ENCODE measurements around the gene ZBTB42. TPM values are rescaled to one million over a fixed set of nuclear protein-coding genes. Genes with fewer than 3 reads are reported as not detected.

The ZBTB42 gene
- total and polyA plus RNA-seq, 2 donors (not counting 3 experiments of a cell fraction or from before 2014, with no cell fraction given), result 3.1 to 3.8 TPM

GRCh38 chr14:104827177-104828055 is 26.5 kb downstream of the ZBTB42 start:
- BruUV-seq (replicated peaks), result no TSS peak
- intact Hi-C loops (cut with micrococcal nuclease), result loop anchor here (2.0 to 5.0 kb wide), 3 partner anchors 33 to 75 kb away; partner anchors contain the start of genes AKT1, CEP170B and SIVA1
- peak; percentile 57 for FAIRE-seq

More at GRCh38 chr14:104827177-104828055, 26.5 kb downstream of the ZBTB42 start:
- no peaks in the 10 kb centered on the region for H3K27me3 ChIP-seq (ENCODE audit: control insufficient read depth in 2 of 2, insufficient read depth in 2 of 2, low read length in 2 of 2)
- CTCF ChIA-PET, result interaction anchor here (0.6 to 3.9 kb wide), 15 partner anchors 13 to 263 kb away, joined by 3 to 117 read pairs (median 3); partner anchors contain the start of genes CEP170B, SIVA1 and ZBTB42
- H3K4me3 ChIP-seq (replicated peaks in 1 of 3; ENCODE audit: insufficient read depth in 1 of 3, low read depth in 1 of 3, low read length in 3 of 3), result peak overlapping the region in 1 of 3 experiments; percentile 39
- no peaks in the 10 kb centered on the region for H3K9me1 ChIP-seq (replicated peaks; ENCODE audit: control insufficient read depth, extremely low read depth, insufficient read depth, low read length)
- H3K27ac ChIP-seq (ENCODE audit: insufficient read depth, low read depth, low read length), result no peak overlapping the region
- H3K79me2 ChIP-seq (ENCODE audit: control insufficient read depth, insufficient read depth, low read length), result no peaks in the 10 kb centered on the region
- H4K20me1 ChIP-seq (replicated peaks; ENCODE audit: control insufficient read depth, extremely low read depth, insufficient read depth, low read length), result no peaks in the 10 kb centered on the region
- TF ChIP-seq POLR2AphosphoS5 (IDR thresholded peaks at IDR 0.05; ENCODE audit: insufficient read depth, low read depth, low read length), result no peak
- TF ChIP-seq EZH2 (IDR thresholded peaks at IDR 0.05; ENCODE audit: borderline replicate concordance, low read depth, low read length, severe bottlenecking), result no peak
- no peak for TF ChIP-seq JUN (IDR thresholded peaks at IDR 0.05; ENCODE audit: borderline replicate concordance, insufficient read depth, insufficient read length, low read depth)
- TF ChIP-seq CTCF (IDR thresholded peaks at IDR 0.05; ENCODE audit: extremely low read depth in 1 of 2, insufficient read depth in 1 of 2, low read depth in 1 of 2, low read length in 2 of 2), result peak; percentile 38 to 77
- TF ChIP-seq GATA2 (IDR thresholded peaks at IDR 0.05; ENCODE audit: insufficient read depth, insufficient read length, low read depth, low read length), result no peak
- TF ChIP-seq MYC (IDR thresholded peaks at IDR 0.05; ENCODE audit: low read depth, low read length), result no peak
- H3K4me1 ChIP-seq (ENCODE audit: control insufficient read depth, extremely low read depth, insufficient read depth, low read length), result peaks cover 10% of the 10 kb centered on the region
- POLR2A ChIA-PET, result no interaction called here
- peak overlapping the region; percentile 1 for H2AFZ ChIP-seq (ENCODE audit: low read depth, low read length)
- dilution Hi-C loops (cut with MboI; ENCODE audit: extremely low pct_ligation_motif_present, low sequenced_read_pairs), result no loop called here
- peak; percentile 46 for DNase-seq (ENCODE audit: low read depth, low spot score)
- peak overlapping the region; percentile 7 for H3K4me2 ChIP-seq (ENCODE audit: insufficient read depth, low read length)
- H3K36me3 ChIP-seq (ENCODE audit: control insufficient read depth in 2 of 2, extremely low read depth in 1 of 2, insufficient read depth in 2 of 2, low read length in 2 of 2), result no peaks in the 10 kb centered on the region
- H3K9ac ChIP-seq (replicated peaks; ENCODE audit: extremely low read depth, insufficient read depth, low read length), result no peak overlapping the region
- no peaks in the 10 kb centered on the region for H3K9me3 ChIP-seq (replicated peaks; ENCODE audit: control insufficient read depth, insufficient read depth, low read length)
